ENCODE results near the gene CCDC188.

DNA sequence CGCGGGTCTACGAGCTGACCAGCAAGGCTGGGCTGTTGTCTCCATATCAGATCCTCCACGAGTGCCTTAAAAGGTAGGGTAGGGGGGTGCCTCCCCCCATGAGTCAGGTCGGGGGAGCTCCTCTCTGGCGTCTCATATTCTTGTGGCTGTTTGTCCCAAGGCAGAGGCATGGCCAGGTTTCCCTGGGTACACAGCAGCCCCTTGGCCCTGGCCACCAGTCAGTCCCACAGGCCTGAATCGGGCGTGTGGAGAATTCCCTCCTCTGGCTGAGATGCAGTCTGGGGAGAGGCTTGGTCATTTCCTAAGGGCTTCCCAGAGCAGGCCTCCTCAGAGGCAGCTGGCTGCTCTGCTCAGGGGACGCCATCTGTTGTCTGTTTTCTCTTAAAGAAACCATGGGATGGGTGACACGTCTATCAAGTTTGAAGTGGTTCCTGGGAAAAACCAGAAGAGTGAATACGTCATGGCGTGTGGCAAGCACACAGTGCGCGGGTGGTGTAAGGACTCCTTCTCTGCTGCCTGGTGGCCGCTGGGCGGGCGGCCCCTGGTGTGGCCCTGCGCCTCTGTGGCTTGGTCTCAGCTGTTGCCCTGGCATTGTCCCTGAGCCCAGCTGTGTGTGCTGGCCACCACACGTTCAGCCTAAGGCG lies 44.5 kb downstream of the CCDC188 start:
- TF ChIP-seq CTCF (conservative IDR thresholded peaks at IDR 0.05) (no peak), EZH2 (IDR thresholded peaks at IDR 0.05; ENCODE audit: low read depth) (no peak)
